Fibroblast of the aortic adventitia (primary cell): ENCODE results near the gene COL1A1. TPM values are rescaled to one million over a fixed set of nuclear protein-coding genes. Genes with fewer than 3 reads are reported as not detected.

Experiments
- DNase-seq: peaks from one replicate; pipeline ENCODE4 v3.0.0-alpha.2; 2010; ENCODE audit warnings: low read depth
- H3K4me3 ChIP-seq: 2 replicates; pipeline ENCODE4 v1.5.1; 2011; ENCODE audit warnings: low read depth, mild to moderate bottlenecking, control low read depth, low read length, moderate library complexity
- total RNA-seq: library from RNA; depleted of rRNA; stranded (reverse); fragments of >200 nt; gene quantifications from 2 replicates; pipeline ENCODE4 v1.2.3, GENCODE V29; 2012; ENCODE audit warnings: low replicate concordance
- TF ChIP-seq, protein P1 (sequence below): IDR thresholded peaks from 2 replicates; pipeline ENCODE4 v1.5.1; 2011; ENCODE audit warnings: mild to moderate bottlenecking, low read length, control low read depth, inconsistent platforms; ENCODE audit not compliant: insufficient read depth

COL1A1 gene
- total RNA-seq, 1 donor, result 2,633 TPM

DNA sequence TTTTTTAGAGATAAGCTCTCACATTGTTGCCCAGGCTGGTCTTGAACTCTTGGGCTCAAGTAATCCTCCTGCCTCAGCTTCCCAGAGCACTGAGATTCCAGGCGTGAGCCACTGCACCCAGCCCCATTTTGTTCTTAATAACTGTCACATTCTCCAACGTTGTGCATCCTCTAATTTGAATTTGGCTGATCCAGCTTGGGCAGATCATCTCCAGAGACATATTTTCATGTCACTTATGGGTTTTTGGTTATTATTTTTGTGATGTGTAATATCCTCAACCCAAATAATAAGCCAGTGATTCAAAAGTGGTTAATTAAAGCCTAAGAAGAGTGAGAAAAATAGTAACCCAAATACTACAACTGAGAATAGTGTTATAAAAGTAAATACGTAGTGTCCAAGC is 16.2 kb upstream of the COL1A1 start:
- TF ChIP-seq, protein P1, sequence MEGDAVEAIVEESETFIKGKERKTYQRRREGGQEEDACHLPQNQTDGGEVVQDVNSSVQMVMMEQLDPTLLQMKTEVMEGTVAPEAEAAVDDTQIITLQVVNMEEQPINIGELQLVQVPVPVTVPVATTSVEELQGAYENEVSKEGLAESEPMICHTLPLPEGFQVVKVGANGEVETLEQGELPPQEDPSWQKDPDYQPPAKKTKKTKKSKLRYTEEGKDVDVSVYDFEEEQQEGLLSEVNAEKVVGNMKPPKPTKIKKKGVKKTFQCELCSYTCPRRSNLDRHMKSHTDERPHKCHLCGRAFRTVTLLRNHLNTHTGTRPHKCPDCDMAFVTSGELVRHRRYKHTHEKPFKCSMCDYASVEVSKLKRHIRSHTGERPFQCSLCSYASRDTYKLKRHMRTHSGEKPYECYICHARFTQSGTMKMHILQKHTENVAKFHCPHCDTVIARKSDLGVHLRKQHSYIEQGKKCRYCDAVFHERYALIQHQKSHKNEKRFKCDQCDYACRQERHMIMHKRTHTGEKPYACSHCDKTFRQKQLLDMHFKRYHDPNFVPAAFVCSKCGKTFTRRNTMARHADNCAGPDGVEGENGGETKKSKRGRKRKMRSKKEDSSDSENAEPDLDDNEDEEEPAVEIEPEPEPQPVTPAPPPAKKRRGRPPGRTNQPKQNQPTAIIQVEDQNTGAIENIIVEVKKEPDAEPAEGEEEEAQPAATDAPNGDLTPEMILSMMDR, result no peak
- no peak overlapping the region for H3K4me3 ChIP-seq
- no peak for DNase-seq

DNA sequence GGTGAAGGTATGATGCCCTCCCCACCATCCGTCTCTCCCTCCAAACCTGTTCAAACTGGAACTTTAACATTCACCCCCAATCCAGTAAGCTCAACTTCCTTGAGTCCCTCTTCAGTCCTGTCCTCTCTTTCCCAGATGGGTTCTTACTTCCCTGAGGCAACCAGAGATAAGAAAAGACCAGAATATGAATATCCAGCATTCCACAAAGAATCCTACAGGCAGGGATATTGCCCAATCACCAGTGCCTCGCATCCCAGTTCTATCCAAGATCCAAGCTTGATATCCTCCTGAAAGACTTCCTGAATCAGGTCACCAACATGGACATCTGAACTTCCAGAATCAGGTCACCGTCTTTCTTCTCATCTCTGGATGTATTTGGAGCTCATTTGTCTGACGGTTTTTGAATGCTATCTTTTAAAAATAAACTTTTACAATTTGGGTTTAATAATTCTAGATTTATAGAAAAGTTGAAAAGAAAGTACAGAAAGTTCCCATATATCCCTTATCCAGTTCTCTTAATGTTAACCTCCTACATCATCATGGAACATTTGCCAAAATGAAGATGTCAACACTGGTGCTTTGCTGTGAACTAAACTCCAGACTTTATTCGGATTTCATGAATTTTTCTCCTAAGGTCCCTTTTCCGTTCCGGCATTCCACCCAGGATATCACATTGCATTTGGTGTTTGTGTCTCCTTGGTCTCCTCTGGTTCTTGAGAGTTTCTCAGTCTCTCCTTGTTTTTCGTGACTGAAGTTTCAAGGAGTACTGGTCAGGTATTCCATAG is 13.7 kb upstream of the COL1A1 start:
- TF ChIP-seq, protein P1, result no peak
- no peak overlapping the region for H3K4me3 ChIP-seq
- DNase-seq, result peak; percentile 77

DNA sequence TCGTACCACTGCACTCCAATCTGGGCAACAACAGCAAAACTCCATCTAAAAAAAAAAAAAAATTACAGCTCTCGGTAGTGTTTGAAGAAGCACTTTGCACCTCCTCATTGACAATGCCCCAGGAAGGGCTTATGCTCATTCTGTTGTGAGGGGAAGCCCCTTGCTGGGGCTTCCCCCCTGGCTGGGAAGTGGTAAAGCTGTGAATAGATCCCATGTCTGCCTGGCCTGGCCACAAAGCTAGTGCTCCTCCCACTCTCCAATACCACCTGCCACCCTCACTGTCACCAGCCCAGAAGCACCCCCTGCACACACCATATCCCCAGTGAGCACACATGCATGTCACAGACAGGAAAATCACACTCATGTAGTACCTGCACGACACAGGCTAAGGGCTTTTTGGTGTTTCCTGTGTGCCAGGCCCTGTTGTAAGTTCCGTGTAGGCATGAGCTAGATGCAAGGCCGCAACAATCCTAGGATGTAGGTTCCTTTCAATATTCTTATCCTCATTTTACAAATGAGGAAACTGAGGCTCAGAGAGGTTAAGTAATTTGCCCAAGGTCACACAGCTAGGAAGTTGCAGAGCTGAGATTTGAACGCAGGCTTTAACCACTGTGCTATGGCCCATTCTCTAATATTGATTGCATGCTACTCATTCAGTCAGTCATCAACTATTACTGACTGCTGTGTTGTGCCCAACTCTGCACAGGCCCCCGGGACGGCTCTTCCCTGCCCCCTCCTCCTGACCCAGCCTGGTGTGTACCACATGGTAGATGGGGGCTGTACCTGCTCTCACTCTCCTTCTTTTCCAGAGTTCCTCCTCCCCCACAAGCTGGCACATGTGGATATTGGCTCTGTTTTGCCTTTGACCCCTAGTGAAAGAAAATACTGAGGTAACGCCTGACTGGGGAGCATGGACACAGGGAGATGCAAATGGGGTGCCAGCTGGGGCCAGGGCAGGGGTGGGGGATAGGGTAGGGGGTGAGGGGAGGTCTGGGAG is 11.9 kb upstream of the COL1A1 start:
- TF ChIP-seq, protein P1, result no peak
- DNase-seq, result peak; percentile 19
- no peak overlapping the region for H3K4me3 ChIP-seq

DNA sequence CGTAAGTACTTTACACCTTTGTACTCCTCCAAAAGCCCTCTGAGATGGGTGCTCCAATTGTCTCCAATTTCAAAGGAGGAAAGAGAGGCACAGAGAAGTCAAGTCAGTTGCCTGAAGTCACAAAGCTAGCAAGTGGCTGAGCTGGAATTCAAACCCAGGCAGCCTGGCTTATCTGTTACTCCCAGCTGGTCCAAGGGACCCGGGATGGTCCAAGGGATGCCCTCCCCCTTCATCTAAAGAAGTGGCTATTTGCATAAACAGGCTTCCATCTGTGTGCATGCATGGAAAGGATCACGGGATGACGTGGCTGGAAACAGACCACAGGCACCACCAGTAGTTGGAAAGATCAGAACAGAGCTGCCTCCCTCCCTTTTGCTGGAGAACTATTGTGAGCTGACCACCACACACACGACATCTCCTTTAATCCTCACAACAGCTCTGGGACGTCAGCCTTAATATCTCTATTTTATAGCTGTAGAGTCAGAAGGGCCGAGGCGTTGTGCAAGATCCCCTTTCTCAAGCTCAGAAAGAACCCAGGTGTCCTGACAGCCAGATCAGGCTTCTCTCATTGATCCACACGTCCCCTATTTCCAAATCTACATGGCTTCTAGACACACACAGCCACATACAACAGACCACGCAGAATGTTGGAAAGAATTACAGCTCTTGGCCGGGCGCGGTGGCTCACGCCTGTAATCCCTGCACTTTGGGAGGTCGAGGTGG is 10.9 kb upstream of the COL1A1 start:
- DNase-seq, result peak; percentile 95
- H3K4me3 ChIP-seq, result no peak overlapping the region
- TF ChIP-seq, protein P1, result no peak

DNA sequence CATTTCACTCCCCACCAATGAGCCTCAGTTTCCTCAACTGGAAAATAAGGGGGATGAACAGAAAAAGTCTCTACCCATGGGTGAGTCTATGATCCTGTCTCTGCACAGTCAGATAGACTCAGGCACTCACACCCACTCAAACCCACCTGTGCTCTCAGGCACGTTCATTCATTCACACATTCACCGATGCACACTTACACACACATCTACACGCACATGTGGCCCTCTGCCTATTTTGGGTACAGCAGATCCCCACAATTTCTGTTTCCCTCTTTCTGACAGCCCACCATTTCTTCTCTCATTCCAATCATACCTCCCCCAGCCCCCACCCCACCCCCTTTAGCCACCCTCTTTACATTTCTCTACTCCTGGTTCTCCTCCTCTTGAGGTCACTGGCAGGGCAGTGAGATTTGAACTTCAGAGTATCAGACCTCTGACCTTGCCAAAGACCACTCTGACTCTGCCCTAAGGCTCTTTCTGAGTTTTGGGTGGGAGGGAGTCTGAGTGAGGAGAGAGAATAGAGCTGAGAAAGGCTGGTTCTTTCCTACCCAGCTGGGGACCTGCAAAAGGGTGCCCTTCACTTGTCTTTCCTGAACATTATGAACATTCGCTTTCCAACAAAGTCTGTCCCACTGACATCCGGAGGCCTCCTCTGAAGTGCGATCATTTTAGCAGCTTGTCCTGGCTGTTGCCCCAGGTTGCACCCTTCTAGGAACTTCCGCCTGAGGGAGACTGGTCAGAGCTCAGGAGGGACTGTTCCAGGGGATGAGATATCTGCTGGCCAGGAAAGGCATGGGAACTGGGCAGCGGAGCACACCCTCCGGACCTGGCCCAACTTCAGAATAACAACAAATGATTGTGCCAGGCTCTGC is 10.1 kb upstream of the COL1A1 start:
- H3K4me3 ChIP-seq, result peak overlapping the region; percentile 29
- peak; percentile 78 for DNase-seq
- TF ChIP-seq, protein P1, result no peak
